ENCODE results near the gene OPCML.

DNA sequence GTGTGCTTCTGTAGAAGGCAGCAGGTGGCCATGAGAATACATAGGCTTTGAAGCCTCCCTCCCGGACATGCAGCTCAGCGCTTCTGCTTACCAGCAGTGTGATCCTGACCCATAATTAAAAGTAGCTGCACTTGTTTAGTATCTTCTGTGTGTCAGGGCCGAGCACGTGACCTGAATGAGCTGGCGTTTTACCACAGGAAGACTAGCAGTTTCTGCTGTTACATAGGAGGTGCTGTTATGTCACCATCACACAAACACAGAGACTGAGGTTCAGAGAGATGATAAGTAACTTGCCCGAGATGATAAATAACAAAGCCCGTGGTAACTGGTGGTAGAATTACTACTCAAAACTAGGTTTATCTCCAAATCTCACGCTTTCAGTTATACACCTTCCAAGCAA, 329.5 kb downstream of the OPCML start:
- no peak for TF ChIP-seq CTCF (IDR thresholded peaks at IDR 0.05)
- TF ChIP-seq POLR2A (IDR thresholded peaks at IDR 0.05), result no peak

Measured in lower leg skin (tissue), 3 donors.